KMS-11 (cell line): ENCODE results near the gene TALDO1.
A peak's percentile ranks its signal among the peaks of the same experiment; 100 is the strongest.

Source experiments
- H2AFZ ChIP-seq: fragments of 200-600 bp; sonication (generic); 2 replicates; pipeline ENCODE4 v1.6.1; 2016; ENCODE audit warnings: antibody characterized with exemption, mixed run types, low read depth
- H3K27ac ChIP-seq: fragments of 200-600 bp; sonication (generic); 2 replicates; pipeline ENCODE4 v1.6.1; 2016; ENCODE audit warnings: mild to moderate bottlenecking, mixed run types
- H3K27me3 ChIP-seq: fragments of 200-600 bp; sonication (generic); 2 replicates; pipeline ENCODE4 v1.6.1; 2017; ENCODE audit warnings: mild to moderate bottlenecking, low read depth, mixed run types, moderate library complexity; ENCODE audit not compliant: insufficient read depth
- H3K36me3 ChIP-seq: fragments of 200-600 bp; sonication (generic); 2 replicates; pipeline ENCODE4 v1.6.1; 2017; ENCODE audit warnings: mild to moderate bottlenecking, mixed run types; ENCODE audit not compliant: insufficient read depth
- H3K4me1 ChIP-seq: fragments of 200-600 bp; sonication (generic); 2 replicates; pipeline ENCODE4 v1.6.1; 2016; ENCODE audit warnings: mild to moderate bottlenecking, low read depth, mixed run types; ENCODE audit not compliant: poor library complexity, severe bottlenecking
- H3K4me2 ChIP-seq: fragments of 200-600 bp; sonication (generic); 2 replicates; pipeline ENCODE4 v1.7.0; 2016; ENCODE audit warnings: mild to moderate bottlenecking, mixed run types
- H3K4me3 ChIP-seq: fragments of 200-600 bp; sonication (generic); IDR thresholded peaks from 2 replicates; pipeline ENCODE4 v1.6.1; 2017; ENCODE audit warnings: low read depth, low read length, mixed read lengths; ENCODE audit not compliant: insufficient read depth
- H3K79me2 ChIP-seq: fragments of 200-600 bp; sonication (generic); 2 replicates; pipeline ENCODE4 v1.6.1; 2016; ENCODE audit warnings: low read depth, mixed run types; ENCODE audit not compliant: insufficient read depth
- H3K9ac ChIP-seq: fragments of 200-600 bp; sonication (generic); 2 replicates; pipeline ENCODE4 v1.6.1; 2016; ENCODE audit warnings: mild to moderate bottlenecking, mixed run types
- H4K20me1 ChIP-seq: fragments of 200-600 bp; sonication (generic); 2 replicates; pipeline ENCODE4 v1.6.1; 2016; ENCODE audit warnings: mild to moderate bottlenecking, mixed run types; ENCODE audit not compliant: insufficient read depth
- TF ChIP-seq, protein P1 (sequence below): fragments of 200-600 bp; sonication (generic); conservative IDR thresholded peaks from 2 replicates; pipeline ENCODE4 v1.6.1; 2017; ENCODE audit warnings: low read depth, mild to moderate bottlenecking, antibody characterized with exemption, low read length, moderate library complexity, mixed read lengths

Gene TALDO1

GRCh38 chr11:802693-803466 lies 55.6 kb downstream of the TALDO1 start:
- H3K79me2 ChIP-seq, result peaks cover 6% of the 10 kb centered on the region; the same call in 1 of the 2 replicates
- H3K4me1 ChIP-seq, result peaks cover 24% of the 10 kb centered on the region
- no peak overlapping the region for H3K4me2 ChIP-seq
- no peaks in the 10 kb centered on the region for H4K20me1 ChIP-seq
- no peak overlapping the region for H3K27ac ChIP-seq
- no peak overlapping the region for H3K9ac ChIP-seq
- H2AFZ ChIP-seq, result no peak overlapping the region
- no peak overlapping the region for H3K4me3 ChIP-seq
- TF ChIP-seq, protein P1, sequence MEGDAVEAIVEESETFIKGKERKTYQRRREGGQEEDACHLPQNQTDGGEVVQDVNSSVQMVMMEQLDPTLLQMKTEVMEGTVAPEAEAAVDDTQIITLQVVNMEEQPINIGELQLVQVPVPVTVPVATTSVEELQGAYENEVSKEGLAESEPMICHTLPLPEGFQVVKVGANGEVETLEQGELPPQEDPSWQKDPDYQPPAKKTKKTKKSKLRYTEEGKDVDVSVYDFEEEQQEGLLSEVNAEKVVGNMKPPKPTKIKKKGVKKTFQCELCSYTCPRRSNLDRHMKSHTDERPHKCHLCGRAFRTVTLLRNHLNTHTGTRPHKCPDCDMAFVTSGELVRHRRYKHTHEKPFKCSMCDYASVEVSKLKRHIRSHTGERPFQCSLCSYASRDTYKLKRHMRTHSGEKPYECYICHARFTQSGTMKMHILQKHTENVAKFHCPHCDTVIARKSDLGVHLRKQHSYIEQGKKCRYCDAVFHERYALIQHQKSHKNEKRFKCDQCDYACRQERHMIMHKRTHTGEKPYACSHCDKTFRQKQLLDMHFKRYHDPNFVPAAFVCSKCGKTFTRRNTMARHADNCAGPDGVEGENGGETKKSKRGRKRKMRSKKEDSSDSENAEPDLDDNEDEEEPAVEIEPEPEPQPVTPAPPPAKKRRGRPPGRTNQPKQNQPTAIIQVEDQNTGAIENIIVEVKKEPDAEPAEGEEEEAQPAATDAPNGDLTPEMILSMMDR, result no peak
- H3K27me3 ChIP-seq, result no peaks in the 10 kb centered on the region
- H3K36me3 ChIP-seq, result no peaks in the 10 kb centered on the region

DNA sequence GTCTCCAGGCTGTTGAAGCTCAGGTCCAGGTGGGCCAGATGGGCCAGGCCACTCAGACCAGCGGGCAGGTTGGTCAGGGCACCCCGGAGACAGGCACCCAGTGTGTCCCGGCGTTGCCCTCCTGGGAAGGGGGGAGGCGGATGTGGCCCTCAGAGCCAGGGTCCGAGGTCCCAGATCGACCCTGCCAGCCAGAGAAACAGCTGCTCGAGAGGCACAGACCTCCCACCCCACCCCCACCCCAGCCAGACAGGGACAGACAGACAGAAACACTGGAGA lies 56.1 kb downstream of the TALDO1 start:
- Histone ChIP-seq H3K4me3 (no peak overlapping the region), H4K20me1 (no peaks in the 10 kb centered on the region), H3K9ac (no peak overlapping the region), H2AFZ (no peak overlapping the region), H3K4me1 (peaks cover 27% of the 10 kb centered on the region), H3K36me3 (no peaks in the 10 kb centered on the region), H3K4me2 (no peak overlapping the region; the same call in 1 of the 2 replicates), H3K79me2 (peaks cover 12% of the 10 kb centered on the region; the same call in 1 of the 2 replicates), H3K27me3 (no peaks in the 10 kb centered on the region), H3K27ac (no peak overlapping the region)
- TF ChIP-seq, protein P1, result no peak

DNA sequence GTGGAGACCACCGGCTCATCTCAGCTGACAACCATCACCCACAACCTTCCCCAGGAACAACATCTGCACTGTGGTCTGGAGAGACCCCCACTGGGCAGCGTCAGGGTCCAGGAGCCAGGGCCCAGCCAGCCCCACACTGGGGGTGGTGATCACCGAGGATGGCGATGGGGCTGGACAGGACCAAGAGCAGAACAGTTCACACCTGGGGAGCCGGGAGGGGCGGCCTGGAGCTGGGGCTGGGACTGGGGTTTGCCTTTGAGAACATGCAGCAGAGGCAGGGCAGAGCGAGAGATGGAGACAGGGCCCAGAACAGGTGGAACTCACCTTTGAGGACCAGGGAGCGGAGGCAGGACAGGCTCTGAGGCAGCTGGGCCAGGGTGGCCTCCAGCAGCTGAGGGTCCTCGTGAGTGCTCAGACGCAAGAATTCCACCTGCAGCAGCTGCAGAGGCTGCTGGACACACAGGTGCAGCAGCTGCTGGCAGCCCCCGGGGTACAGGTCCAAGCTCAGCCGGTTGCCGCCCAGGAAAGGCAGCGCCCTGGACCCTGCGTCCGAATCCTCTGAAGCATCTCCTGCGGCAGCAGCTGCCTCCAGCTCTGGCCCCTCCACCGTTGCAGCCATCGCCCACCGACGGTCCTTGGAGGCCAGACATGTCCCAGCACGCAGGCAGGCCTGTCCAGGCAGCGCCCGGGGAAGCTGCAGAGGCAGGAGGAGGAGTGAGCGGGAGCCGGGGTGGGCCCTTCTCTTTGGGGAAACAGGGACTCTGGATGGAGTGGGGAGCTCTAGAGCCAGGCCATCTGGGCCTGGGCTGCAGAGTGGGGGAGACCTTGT lies 56.7 kb downstream of the TALDO1 start:
- Histone ChIP-seq H4K20me1 (no peaks in the 10 kb centered on the region), H3K27ac (no peak overlapping the region), H2AFZ (no peak overlapping the region), H3K27me3 (no peaks in the 10 kb centered on the region), H3K79me2 (peaks cover 17% of the 10 kb centered on the region; the same call in 1 of the 2 replicates), H3K9ac (no peak overlapping the region), H3K4me2 (peak overlapping the region; percentile 86), H3K4me3 (no peak overlapping the region), H3K4me1 (peaks cover 23% of the 10 kb centered on the region), H3K36me3 (no peaks in the 10 kb centered on the region)
- TF ChIP-seq, protein P1, result no peak

DNA sequence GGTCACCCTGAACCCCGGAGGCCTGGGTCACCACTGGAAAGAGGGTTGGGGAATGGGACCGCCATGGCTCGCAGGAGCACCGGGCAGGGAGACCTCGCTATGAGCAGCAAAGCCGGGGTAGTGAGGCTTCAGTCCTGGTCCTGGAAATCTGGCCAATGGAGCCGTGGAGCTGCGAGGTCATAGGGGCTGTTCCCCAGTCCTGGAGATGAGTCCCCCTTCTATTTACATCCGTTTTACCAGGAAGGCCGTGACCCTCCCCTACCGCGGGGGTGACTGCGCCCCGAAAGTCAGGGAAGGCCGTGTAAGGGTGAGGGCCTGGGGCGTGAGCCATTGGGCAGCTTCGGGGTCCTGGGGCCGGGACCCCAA lies 57.3 kb downstream of the TALDO1 start:
- Histone ChIP-seq H3K27ac (no peak overlapping the region), H3K36me3 (no peaks in the 10 kb centered on the region), H3K4me3 (no peak overlapping the region), H3K4me2 (peak overlapping the region; percentile 86), H3K4me1 (peaks cover 23% of the 10 kb centered on the region), H4K20me1 (no peaks in the 10 kb centered on the region), H2AFZ (peak overlapping the region; percentile 49), H3K9ac (peak overlapping the region; percentile 50; the same call in 1 of the 2 replicates), H3K79me2 (peaks cover 21% of the 10 kb centered on the region; the same call in 1 of the 2 replicates), H3K27me3 (no peaks in the 10 kb centered on the region)
- TF ChIP-seq, protein P1, result no peak
